NCI-H128 (cell line): ENCODE data around the gene ABCC3.

Experiments used
- DNase-seq: peaks from one replicate; lab custom pipeline; 2025; ENCODE audit not compliant: unreplicated experiment; lab: John Stamatoyannopoulos, UW

ABCC3 gene

DNA sequence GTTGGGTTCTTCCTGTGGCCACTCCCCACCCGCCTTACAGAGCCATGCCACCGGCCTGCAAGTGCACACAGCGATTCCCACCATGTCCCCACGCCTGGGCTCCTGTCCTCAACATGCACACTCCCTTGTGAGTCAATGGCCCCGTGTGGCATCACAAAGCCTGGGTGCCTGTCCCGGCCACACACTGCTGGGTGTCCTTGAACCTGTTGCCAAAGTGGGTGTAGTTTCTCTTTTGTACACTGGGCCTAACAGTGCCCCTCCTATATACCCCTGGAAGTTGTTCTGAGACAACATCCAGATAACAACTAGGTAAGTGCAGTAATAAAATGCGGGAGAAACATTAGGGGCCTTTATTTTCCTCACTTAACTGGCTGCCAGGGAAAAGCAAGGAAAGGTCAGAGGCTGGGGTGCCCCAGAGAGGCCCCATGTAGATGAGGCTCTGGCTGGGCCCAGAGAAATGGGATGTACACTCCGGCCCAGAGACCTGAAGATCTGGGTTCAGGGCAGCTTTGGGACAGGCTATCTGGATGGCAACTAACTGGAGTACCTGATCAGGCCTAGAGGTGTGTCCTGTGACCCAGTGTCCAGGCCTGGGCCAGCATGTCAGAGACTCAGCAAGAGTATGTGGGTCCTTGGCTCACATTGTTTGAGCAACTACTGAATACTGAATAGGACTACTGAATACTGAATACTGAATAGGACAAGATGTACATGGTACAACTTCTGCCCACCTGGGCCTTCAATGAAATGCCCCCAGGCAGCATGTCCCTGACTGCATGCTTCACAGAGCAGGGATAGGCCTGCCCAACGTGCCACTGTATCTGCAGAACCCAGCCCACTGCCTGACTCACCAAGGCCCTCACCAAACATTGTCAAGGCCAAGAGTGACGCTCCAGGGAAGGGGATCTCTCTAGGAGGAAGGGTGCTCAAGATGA is 8.3 kb downstream of the ABCC3 start:
- DNase-seq: no peak

DNA sequence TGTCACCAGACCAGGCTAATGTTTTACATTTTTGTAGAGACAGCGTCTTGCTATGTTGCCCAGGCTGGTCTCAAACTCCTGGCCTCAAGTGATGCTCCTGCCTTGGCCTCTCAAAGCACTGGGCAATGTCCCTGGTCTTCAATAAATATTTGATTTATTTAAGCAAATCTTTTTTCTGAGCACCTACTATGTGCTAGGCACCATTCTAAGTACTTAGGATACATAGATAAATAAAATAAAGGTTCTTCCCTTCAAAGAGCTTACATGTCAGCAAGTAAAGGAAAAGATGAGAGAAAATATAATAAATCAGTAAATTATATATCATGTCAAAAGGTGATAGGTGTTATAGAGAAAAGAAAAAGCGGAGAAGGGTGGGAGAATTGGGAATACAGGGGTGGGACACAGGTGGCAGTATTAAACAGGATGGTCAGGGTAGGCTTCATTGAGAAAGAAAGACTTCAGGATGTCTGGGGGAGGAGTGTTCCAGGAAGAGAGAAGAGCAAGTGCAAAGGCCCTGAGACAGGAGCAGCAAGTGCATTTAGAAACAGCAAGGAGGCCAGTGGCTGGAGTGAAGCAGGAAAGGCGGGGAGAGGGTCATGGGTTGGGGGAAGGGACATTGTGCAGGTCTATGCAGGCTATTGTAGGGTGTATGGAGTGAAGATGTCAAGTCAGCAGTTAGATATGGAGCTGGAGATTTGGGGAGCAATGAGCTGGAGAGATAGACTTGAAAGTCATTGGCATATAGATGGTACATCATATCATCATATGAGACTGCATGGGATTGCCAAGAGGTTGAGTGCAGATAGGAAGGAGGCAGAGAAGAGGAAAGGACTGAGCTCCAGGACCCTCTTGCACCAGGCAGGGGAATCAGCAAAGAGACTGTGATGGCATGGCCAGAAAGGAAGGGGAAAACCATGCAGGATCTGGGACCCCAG is 11.3 kb downstream of the ABCC3 start:
- DNase-seq: no peak

DNA sequence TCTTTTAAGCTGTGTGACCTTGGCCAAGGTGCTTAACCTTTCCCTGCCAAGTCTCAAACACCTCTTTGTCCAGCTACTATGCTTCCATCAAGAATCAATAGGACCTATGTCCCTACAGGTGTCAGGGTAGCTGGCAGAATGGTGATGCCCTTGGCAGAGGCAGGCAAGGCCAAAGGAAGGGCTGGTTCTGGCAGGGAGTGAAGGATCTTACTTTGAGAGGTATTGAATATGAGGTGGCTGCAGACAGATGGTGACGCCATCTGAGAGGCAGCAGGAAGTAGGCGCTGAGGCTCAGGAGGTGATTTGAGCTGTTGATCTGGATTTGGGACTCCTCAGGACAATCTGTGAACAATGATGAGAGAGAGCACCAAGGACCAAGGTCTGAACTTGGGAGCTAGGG is 12.5 kb downstream of the ABCC3 start:
- DNase-seq: no peak

DNA sequence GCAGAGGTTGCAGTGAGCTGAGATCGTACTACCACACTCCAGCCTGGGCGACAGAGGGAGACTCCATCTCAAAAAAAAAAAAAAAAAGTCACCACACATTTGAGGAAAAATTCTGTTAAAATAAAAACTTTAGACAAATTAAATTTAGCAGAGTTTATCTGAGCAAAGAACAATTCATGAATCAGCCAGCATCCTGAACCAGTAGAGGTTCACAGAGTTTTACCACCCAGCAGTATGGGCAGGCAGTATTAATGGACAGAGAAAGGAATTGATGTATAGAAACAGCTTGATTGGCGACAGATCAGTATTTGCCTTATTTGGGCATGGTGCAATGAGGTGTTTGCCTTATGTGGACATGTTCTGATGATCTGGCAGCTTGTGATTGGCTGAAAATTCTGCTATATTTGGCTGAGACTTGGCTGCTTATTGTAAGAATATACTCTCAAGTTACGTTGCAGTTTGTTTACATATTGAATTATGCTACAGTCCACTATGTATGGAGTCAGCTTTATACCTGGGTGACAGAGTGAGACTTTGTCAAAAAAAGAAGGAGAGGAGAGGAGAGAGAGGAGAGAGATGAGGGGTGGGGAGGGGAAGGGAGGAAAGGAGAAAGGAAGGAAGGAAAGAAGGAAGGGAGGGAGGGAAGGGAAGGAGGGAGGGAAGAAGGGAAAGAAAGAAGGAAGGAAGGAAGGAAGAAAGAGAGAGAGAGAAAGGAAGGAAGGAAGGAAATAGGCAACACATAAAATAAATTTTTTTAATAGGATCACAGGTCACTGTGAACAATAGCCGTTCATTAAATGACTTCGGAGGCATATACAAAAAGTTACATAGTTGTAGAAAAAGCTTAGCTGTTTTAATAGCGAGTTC is 14.6 kb downstream of the ABCC3 start:
- DNase-seq: no peak

DNA sequence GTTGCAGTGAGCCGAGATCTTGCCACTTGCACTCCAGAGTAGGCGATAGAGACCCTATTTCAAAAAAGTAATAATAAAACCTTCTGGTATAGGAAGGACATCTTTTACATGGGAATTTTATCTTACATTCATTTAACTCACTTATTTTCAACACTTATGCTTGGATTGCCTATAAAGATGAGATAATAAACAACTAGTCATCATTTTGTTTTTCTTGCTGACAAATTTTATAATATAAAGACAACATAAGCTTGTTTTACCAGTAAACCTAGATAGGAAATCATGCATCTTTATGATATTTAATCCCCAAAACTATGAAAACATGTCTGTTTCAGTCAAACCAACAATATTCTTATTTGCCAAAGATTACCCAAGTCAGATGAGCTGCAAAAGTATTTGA is 17.0 kb downstream of the ABCC3 start:
- DNase-seq: no peak

DNA sequence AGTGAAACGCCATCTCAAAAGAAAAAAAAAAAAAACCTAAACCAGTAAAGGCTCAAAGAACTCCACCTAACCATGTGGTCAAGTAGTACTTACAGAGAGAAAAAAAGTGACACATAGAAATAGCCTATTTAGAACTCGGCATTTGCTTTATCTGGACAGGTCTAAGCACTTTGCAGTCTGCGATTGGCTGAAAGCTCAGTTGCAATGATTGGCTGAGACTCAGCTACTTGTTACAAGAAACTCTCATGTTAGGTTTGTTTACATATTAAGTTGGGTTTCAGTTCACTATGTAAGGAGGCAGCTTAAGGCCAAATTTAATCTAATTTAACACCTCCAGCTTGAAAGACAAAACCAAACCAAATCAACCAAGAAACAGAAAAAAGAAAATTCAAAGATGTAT is 19.1 kb downstream of the ABCC3 start:
- DNase-seq: no peak

DNA sequence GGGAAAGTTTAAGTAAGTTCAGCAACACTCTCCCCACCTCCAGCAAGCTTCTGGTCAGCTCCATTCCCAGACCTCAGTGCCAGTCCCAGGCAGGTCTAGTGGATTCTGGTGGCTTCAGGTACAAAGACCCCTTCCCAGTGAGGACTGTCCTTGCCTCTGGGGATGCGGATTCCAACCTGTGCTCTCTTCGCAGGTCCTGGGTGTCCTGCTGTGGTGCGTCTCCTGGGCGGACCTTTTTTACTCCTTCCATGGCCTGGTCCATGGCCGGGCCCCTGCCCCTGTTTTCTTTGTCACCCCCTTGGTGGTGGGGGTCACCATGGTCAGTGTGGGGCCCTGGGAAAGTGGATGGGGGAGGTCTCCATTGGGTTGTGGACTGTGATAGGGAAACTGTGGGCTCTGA is 21.8 kb downstream of the ABCC3 start:
- DNase-seq: no peak

DNA sequence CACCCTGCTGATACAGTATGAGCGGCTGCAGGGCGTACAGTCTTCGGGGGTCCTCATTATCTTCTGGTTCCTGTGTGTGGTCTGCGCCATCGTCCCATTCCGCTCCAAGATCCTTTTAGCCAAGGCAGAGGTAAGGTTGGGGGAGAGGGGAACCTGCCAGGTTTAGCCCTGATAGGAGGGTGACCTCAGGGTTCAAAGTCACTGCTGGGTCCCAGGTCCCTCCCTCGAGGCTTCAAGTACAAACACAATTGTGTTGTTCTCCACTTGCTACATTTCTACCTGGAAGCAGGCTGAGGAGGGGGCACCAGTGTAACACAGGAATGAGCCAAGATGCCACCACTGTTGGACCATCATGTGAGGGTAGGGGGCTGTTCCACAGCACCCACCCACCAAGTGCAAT is 22.4 kb downstream of the ABCC3 start:
- no peak for DNase-seq

DNA sequence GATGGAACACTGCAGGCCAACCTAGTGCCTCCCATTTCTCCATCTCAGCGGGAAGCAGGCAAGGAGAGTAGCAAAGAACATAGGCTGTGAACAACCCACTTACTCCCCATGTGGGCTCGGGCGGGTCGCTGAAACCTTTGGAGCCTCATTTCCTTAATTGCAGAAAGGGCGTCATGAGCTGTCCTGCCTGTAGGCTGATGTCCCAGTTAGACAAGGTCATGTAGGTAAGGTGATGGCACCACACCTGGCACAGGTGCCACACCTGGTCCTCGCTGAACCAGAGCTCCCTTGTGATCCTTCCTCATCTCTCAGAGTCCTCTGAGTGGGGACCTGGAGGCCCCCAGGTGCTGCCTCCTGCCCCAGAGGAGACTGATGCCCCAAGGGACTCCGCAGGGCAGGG is 22.9 kb downstream of the ABCC3 start:
- no peak for DNase-seq

DNA sequence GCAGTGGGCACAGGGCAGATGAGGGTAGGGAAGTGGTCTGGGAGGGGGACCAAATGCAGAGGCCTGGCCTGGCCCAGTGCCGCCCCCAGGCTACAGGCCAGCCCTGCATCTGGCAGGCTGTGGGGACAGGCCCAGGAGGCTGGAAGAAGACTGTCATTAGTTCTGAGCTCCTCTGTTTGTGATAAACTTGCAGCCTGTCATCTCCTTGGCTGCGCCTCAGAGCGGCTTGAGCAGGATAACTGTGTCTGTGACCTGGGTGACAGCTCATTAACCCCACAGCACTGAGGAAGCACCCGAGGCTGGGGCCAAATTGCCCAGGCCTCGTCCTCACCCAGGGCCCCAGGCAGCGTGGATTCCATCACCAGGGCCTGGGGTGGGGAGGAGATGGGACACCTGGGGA is 23.9 kb downstream of the ABCC3 start:
- no peak for DNase-seq

DNA sequence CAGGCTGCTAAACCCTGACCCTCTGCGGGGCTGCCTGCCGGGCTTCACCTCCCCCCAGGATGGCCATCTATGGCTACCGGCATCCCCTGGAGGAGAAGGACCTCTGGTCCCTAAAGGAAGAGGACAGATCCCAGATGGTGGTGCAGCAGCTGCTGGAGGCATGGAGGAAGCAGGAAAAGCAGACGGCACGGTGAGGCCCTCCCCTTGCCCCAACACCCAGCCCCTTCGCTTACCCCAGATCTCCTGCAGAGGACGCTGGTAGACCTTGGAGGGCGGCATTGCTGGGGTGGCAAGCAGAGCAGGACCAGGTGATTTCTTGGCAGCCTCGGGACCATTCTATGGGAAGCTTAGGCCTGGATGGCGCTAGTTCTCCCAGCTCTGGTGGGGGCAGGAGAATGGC is 24.5 kb downstream of the ABCC3 start:
- DNase-seq: no peak

DNA sequence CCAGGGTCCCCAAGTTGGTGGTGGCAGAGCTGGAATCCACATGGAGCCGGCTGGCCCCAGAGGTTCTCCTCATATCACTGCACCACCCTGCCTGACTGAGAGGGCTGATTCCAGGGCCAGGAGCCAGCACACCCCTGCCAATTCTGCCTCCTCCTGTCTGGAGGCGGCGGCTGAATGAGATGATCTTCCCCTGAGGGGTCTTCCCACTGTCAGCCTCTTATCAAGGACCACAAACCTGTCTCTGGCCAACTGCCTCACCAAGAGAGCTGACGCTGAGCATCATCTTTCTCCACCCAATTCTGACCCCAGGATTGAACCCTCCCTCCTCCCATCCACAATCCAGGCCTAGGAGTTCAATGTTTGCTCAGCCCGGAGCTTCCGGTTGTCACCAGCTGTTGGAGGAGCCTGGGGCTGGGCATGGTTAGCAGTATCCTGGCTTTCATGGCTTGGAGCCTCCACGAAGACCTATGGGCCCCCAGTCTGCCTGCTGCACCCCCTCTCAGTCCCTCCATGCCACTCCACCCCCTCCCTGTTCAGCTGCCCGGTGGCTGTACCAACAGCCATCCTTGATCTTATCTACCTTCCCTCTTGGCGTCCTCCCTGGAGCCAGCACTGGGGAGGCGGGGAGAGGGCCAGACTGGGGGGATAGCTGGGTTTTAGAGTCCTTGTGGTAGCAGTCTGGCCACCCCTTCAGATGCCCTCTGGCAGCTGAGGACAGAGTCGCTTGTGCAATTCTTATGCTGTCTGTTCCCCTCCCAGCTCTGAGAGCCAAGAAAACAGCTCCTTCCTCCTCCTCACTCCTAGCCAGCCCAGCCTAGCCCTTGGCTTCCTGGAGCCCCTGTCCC is 25.6 kb downstream of the ABCC3 start:
- DNase-seq: no peak

DNA sequence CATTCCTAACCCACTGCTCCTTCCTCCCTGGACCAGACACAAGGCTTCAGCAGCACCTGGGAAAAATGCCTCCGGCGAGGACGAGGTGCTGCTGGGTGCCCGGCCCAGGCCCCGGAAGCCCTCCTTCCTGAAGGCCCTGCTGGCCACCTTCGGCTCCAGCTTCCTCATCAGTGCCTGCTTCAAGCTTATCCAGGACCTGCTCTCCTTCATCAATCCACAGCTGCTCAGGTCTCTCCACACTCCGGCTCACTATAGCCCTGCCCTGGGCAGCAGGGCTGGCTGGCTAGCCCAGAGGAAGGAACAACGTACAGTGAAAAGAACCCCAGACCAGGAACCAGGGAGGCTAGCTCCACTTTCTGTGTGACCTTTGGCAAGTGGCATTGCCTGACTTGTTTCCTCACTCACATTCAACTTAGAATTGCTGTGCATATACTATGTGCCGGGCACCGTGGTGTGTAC is 26.2 kb downstream of the ABCC3 start:
- DNase-seq: no peak

DNA sequence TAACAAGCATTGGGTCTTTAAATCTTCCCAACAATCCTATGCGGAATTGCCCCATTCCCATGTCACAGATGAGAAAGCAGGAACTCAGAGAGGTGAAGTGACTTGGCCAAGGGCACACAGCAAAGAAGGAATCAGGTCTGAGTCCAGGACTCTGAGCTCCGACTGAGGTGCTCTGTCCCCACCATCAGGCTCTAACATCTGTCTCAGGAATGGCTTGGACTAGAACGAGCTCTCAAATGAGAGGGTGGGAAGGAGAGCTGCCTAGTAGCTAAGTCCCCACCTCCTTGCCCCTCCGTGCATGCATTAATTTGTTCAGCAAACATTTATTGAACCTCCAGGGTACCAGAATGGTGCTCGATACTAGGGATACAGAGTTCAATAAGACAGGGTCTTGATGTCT is 26.7 kb downstream of the ABCC3 start:
- DNase-seq: no peak

DNA sequence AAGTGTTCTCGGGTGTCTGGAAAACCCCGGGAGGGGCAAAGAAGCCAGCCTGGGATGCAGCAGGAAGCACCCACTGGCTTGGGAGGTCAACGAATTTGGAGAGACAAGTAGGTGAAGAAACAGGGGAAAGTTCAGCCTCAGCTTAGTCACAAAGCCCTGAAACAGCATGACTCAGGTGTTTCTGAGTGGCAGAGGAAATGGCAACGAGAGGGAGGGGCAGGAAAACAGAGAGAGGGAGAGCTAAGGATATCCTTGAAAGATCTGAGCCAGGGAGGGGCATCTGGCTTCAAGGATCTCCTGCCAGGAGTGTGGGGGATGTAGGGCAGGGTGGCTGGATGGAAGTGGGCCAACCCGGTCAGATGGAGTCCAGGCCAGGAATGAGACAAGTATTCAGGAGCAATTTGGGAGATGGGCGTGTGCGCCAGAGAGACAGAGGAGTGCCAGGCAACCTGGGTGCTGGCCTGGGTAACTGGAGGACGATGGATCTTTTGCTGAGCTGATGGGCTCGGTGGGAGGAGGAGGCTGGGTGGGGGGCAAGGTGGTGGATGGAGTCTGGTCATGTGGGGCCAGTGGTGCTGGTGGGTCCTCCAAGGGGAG is 27.2 kb downstream of the ABCC3 start:
- DNase-seq: no peak

DNA sequence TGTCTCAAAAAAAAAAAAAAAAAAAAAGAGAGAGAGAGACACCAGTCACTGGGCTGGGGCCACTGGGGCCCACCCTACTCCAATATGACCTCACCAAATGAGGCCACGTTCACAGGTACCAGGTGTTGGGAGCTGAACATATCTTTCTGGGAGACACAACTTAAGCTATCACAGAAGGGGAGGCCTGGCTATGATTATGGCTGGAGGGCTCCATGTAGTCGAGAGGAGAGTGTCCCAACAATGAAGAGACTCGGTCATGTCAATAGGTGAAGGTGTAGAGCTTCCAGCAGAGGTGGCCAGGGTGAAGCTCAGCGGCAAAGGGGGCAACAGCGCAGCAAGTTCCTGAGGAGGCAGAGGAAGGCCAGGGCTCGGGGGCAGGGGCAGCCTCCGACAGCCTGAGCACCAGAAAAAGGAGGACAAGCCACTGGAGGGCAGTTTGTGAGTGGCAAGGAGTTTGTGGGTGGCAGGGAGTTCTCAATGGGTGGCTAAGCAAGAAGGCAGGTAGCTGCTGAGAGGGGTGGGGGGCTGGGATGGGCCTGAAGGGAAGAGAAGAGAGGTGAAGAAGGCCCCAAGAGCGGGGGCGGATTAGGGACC is 28.0 kb downstream of the ABCC3 start:
- no peak for DNase-seq

DNA sequence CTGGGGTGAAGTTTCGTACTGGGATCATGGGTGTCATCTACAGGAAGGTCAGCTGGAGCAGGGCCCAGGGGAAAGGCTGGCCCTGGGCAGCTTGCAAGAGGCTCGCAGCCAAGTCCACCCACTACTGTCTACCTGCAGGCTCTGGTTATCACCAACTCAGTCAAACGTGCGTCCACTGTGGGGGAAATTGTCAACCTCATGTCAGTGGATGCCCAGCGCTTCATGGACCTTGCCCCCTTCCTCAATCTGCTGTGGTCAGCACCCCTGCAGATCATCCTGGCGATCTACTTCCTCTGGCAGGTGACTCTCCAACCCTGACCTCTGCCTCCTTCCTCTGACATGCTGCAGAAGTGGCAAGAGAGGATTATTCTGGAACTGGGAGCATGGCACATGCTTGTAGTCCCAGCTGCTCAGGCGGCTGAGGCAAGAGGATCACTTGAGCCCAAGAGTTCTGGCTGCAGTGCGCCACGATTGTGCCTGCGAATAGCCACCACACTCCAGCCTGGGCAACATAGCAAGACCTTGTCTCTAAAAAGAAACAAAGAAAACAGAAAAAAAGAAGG is 29.2 kb downstream of the ABCC3 start:
- DNase-seq: no peak

DNA sequence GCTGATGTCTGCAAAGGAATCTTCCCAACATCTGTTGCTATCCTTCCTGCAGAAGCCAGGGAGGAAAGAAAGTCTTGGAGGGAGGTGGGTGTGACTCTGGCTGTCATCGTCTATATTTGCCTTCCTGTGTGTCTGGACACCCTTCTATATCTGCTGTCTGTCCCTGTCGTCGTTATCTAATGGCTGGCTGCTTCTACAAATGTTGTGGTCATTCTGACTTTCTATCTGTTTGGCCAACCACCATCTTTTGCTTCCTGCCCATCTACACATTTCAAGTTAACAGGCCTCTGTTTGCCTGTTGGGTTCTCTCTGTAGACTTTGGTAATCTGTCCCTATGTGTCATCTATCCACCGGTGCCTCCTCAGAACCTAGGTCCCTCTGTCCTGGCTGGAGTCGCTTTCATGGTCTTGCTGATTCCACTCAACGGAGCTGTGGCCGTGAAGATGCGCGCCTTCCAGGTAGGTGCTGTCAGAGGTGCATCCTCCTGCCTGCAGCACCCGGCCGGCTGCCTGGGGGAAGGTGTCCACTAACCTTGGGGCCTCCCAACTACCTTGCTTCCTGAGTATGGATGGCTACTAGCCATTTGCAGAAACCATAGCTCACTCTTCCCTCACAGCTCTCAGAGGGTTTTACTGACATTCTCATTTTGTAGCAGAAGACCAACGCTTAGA is 30.2 kb downstream of the ABCC3 start:
- DNase-seq: no peak
